Adrenal gland (tissue), 12 donors: Measurements from ENCODE around the gene GRK6. TPM values are rescaled to one million over a fixed set of nuclear protein-coding genes. Genes with fewer than 3 reads are reported as not detected.

Experiments used
- DNase-seq, 7 donors: peaks; one replicate each; pipeline ENCODE4 v3.0.0-alpha.2; 2019 to 2020
- H3K27ac ChIP-seq, 5 donors: fragments of 200-600 bp; sonication (generic) in 4 of 5; 1 replicate in 3 of 5; 2 replicates in 2 of 5; pipeline versions ENCODE4 v1.5.1 to v1.8.0; 2016 to 2020; ENCODE audit warnings: mild to moderate bottlenecking in 1 of 5
- H3K27me3 ChIP-seq: fragments of 200-600 bp; 2 replicates; pipeline ENCODE4 v1.8.0; 2021
- H3K36me3 ChIP-seq, 2 donors: fragments of 200-600 bp; replicated peaks in 1 of 2; 1 replicate in 1 of 2; 2 replicates in 1 of 2; pipeline versions ENCODE4 v1.5.1 to v1.8.0; 2018 to 2022
- H3K4me1 ChIP-seq, 2 donors: fragments of 200-600 bp; replicated peaks in 1 of 2; 1 replicate in 1 of 2; 2 replicates in 1 of 2; pipeline versions ENCODE4 v1.5.1 to v1.8.0; 2018 to 2021
- H3K4me3 ChIP-seq, 4 donors: fragments of 200-600 bp; sonication (generic) in 3 of 4; one replicate each; pipeline ENCODE4 v1.5.1; 2016 to 2018
- H3K9me3 ChIP-seq, 3 donors: fragments of 200-600 bp; sonication (generic) in 1 of 3; replicated peaks in 1 of 3; 1 replicate in 2 of 3; 2 replicates in 1 of 3; pipeline versions ENCODE4 v1.5.1 to v1.8.0; 2016 to 2021
- POLR2A ChIP-seq, 2 donors: fragments of 450-650 bp; IDR thresholded peaks; one replicate each; pipeline ENCODE4 v1.6.1; 2017; ENCODE audit warnings: antibody characterized with exemption in 2 of 2, mild to moderate bottlenecking in 2 of 2, moderate library complexity in 1 of 2
- WGBS, 4 donors: extraction: QIAGEN DNeasy Blood & Tissue Kit in 2 of 4; methylation state at CpG; one replicate each; pipeline versions ENCODE4 v1.1.5 to v1.1.7; 2013 to 2017; 5-methylcytosine and 5-hydroxymethylcytosine counted together
- intact Hi-C, 2 donors: fragments of 100-400 bp; cut with DNase I; formaldehyde crosslinking; loops; one replicate each; pipeline versions ENCODE4 v1.14.1 to v1.15.0; 2022 to 2023
- polyA plus RNA-seq, 3 donors: library from polyadenylated mRNA; stranded (reverse); fragments of 200-250 nt in 2 of 3; fragments of 350-450 nt in 1 of 3; fragmentation: Illumina TruSeq in 1 of 3; extraction: RNeasy Lipid Tissue Mini Kit (QIAGEN cat#74804) in 1 of 3; gene quantifications; one replicate each; pipeline ENCODE4 v1.2.3, GENCODE V29; 2013 to 2014
- total RNA-seq, 9 donors: library from RNA; depleted of rRNA in 4 of 9; stranded (reverse); fragments of >200 nt in 4 of 9; fragments of 120-200 nt in 1 of 9; fragmentation: NEBNext Ultra II Directional in 1 of 9; extraction: Animal tissue kit (Norgen Biotek cat#: 25700) in 1 of 9; gene quantifications; one replicate each; pipeline versions ENCODE4 v1.1.0 to v1.2.4, GENCODE V29; 2013 to 2023
- TF ChIP-seq, protein P1 (sequence below), 6 experiments: fragments of 450-650 bp in 4 of 6; fragments of 200-600 bp in 2 of 6; sonication (generic) in 1 of 6; IDR thresholded peaks; 1 replicate in 5 of 6; 2 replicates in 1 of 6; pipeline versions ENCODE4 v1.5.1 to v1.8.0; 2016 to 2021; ENCODE audit warnings: antibody characterized with exemption in 6 of 6, mild to moderate bottlenecking in 2 of 6, moderate library complexity in 1 of 6
- donor health status: healthy with polysubstance abuse.
- donor health status: Bipolar disorder and iron deficiency.
- donor health status: DM: yes; HTN: yes; CAD: no.
- donor health status: DM: no; HTN: no; CAD: no.
- donor health status: DM: no; HTN: no; CAD: no.
- donor health status: DM: yes; HTN: yes; CAD: no.

The GRK6 gene
- total and polyA plus RNA-seq, 12 donors: 3.5 to 31.9 (median 21.7) TPM

DNA sequence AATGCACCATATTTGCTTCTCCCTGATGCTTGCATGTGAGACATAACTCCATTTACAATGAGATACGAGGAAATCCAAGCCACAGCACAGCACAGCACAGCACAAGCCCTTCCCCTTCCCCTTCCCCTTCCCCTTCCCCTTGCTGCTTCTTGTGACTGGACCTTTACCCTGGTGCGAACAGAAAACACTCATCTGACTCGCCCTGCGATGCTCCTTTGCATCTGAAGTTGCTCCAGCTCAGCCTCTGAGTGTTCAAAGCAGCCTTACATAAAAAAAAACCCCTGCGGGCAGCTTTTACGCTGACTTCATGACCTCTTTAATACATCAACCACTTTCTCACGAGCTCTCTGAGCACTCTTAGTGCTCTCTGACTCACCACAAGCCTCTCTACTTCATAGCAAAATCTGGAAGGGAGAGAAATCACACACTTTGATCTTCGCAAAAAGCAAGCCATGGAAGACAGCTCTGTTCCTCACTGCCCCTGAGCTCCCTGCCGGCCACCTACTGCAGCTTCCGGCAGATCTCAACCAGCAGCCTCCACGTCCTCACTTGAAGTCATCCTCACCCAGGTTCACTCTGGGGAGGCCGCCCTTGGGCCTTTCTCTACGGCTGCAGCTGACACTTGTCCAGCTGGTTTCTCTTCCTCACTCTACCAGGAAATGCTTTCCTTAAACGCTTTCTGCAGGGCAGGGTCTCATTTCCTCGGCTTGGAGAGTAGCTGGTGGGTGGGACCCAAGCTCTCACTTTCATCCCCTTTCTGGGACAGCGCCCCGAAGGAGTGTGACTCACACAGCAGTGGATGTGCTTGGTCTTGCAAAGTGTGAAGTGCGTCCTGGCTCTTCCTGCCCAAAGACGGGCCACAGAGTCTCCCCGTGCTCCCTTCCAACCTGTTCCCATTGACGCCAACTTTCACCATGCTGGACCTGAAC is 37.0 kb upstream of the GRK6 start:
- DNase-seq: peak in 2 of 7 donors; percentile 27 to 29
- H3K4me1 ChIP-seq: no peaks in the 10 kb centered on the region
- no peaks in the 10 kb centered on the region for H3K36me3 ChIP-seq
- no peaks in the 10 kb centered on the region for H3K9me3 ChIP-seq
- TF ChIP-seq, protein P1, sequence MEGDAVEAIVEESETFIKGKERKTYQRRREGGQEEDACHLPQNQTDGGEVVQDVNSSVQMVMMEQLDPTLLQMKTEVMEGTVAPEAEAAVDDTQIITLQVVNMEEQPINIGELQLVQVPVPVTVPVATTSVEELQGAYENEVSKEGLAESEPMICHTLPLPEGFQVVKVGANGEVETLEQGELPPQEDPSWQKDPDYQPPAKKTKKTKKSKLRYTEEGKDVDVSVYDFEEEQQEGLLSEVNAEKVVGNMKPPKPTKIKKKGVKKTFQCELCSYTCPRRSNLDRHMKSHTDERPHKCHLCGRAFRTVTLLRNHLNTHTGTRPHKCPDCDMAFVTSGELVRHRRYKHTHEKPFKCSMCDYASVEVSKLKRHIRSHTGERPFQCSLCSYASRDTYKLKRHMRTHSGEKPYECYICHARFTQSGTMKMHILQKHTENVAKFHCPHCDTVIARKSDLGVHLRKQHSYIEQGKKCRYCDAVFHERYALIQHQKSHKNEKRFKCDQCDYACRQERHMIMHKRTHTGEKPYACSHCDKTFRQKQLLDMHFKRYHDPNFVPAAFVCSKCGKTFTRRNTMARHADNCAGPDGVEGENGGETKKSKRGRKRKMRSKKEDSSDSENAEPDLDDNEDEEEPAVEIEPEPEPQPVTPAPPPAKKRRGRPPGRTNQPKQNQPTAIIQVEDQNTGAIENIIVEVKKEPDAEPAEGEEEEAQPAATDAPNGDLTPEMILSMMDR (IDR thresholded peaks at IDR 0.05): no peak
- TF ChIP-seq POLR2A (IDR thresholded peaks at IDR 0.05): no peak
- no peak overlapping the region for H3K4me3 ChIP-seq
- no peak overlapping the region for H3K27ac ChIP-seq
- 38 to 47% (median 45%) methylated on average over 15 to 21 of the region's 21 CpGs for WGBS, 4 donors
- peaks cover 3% of the 10 kb centered on the region for H3K27me3 ChIP-seq
- intact Hi-C loops: loop anchor here (5.0 to 10.0 kb wide), 3 partner anchors 68 to 113 kb away; partner anchors contain the start of gene MXD3 (in 1 of the 2)

DNA sequence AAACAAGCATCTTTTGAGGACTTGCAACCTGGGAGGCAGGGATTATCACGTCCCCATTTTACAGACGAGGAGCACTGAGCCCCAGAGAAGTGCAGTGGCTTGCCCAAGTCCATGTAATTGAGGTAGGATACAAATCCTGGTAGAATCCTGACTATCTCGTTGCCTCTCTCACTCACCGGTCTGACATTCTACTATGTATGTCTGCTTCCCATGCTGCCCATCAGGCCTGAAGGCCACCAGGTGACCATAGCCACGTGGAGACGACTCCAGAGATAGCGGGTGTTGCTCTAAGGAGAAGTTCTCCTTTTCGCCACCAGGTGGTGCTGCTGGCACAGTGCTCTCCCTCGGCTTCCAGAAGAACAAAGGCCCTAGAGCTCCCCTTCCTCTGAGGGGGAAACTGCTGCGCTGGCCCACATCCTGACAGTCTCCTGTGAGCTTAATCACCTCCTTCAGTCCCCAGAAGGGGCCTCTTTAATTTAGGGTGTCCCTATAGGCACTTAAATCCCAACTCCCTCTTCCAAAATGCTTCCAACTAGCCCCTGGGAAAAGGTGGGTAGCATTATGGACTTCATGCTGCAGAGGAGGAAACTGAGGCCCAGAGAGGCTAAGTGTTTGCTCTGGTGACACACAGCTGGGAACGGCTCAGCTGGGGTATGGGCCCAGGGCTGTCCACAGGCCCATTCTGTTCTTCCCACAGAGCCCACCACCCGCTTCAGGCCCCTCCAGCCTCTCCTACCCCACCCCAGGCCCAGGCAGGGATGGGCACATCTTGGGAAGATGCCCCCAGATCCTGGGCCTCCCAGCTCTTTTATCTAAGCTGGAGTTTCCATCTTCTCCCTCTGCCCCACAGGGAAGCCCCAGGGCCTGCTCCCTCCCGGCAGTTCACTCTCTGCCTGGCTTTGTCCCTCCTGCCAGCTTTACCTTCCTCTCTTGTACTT is 35.8 kb upstream of the GRK6 start:
- Histone ChIP-seq H3K4me3 (no peak overlapping the region), H3K4me1 (no peaks in the 10 kb centered on the region), H3K27me3 (peaks cover 3% of the 10 kb centered on the region), H3K36me3 (no peaks in the 10 kb centered on the region), H3K27ac (no peak overlapping the region), H3K9me3 (no peaks in the 10 kb centered on the region)
- DNase-seq: peak; percentile 72 to 94 (median 85)
- TF ChIP-seq POLR2A (IDR thresholded peaks at IDR 0.05): no peak
- TF ChIP-seq, protein P1 (IDR thresholded peaks at IDR 0.05): peak; percentile 96 to 99 (median 97)
- intact Hi-C loops: loop anchor here (5.0 kb wide), 2 partner anchors 67 to 112 kb away; no protein-coding TSS in a partner anchor
- 19 to 25% (median 24%) methylated on average over 10 to 13 of the region's 13 CpGs for WGBS, 4 donors

DNA sequence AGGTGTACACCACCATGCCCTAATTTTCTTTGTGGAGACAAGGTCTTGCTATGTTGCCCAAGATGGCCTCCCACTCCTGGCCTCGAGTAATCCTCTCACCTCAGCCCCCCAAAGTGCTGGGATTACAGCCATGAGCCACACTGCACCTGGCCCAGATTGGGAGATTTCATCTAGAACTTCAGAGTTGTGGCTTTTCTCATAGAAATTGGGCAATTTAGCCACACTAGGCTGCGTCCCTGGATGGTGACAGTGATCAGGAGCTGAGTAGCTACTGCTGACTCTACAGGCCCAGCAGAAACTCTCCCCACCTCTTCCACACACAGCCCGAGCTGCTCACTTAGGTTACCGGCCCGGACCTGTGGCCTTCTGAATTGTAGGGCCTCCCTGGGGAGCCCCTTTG is 33.7 kb upstream of the GRK6 start:
- intact Hi-C loops: loop anchor here (5.0 kb wide), 2 partner anchors 65 to 110 kb away; no protein-coding TSS in a partner anchor
- Histone ChIP-seq H3K36me3 (no peaks in the 10 kb centered on the region), H3K4me1 (no peaks in the 10 kb centered on the region), H3K27me3 (peaks cover 7% of the 10 kb centered on the region), H3K4me3 (no peak overlapping the region), H3K9me3 (no peaks in the 10 kb centered on the region), H3K27ac (no peak overlapping the region)
- TF ChIP-seq, protein P1 (IDR thresholded peaks at IDR 0.05): no peak
- TF ChIP-seq POLR2A (IDR thresholded peaks at IDR 0.05): no peak
- DNase-seq: no peak
- 71 to 80% (median 78%) methylated on average over 5 of the region's 5 CpGs for WGBS, 4 donors
